Right kidney (tissue), 9 donors: ENCODE results near the gene PM20D1.
"Not testable (repeated sequence)": the region's sequence is repeated elsewhere in the genome, so short reads cannot be mapped to it uniquely, and the experiment has no call there.

ENCODE experiments used
- DNase-seq: peaks from one replicate; pipeline ENCODE4 v3.0.0-alpha.2; 2016
- long read RNA-seq, 8 donors: transcript quantifications; one replicate each; lab custom pipeline, GENCODE V29; 2026

The PM20D1 gene
- long read RNA-seq, donor 1, partial matches to known transcripts: 0 of 1 reads
- long read RNA-seq, donor 1, other reads (novel, unspliced or antisense): 0 of 1 reads
- long read RNA-seq, donor 2: 0 reads
- long read RNA-seq, donor 3: 0 reads
- long read RNA-seq, donor 4: 0 reads
- long read RNA-seq, donor 5, partial matches to known transcripts: 0 of 1 reads
- long read RNA-seq, donor 5, other reads (novel, unspliced or antisense): 0 of 1 reads
- long read RNA-seq, donor 6: 0 reads
- long read RNA-seq, donor 7, partial matches to known transcripts: 0 of 1 reads
- long read RNA-seq, donor 7, other reads (novel, unspliced or antisense): 0 of 1 reads
- long read RNA-seq, donor 8, partial matches to known transcripts: 0 of 1 reads
- long read RNA-seq, donor 8, other reads (novel, unspliced or antisense): 0 of 1 reads

- peak; percentile 58 for DNase-seq
Observed at GRCh38 chr1:205849619-205850355, at the start of gene PM20D1. TSS of gene PM20D1 (minus strand) at chr1:205850132. CDS start at chr1:205850072, 60 bp downstream.

GRCh38 chr1:205896351-205896750, 46.4 kb upstream of the PM20D1 start:
- no peak for DNase-seq

- DNase-seq: not testable (repeated sequence)
Observed at GRCh38 chr1:205894119-205894518, 44.2 kb upstream of the PM20D1 start.

- DNase-seq: not testable (repeated sequence)
Observed at GRCh38 chr1:205892175-205892574, 42.2 kb upstream of the PM20D1 start.

GRCh38 chr1:205891481-205891880, 41.5 kb upstream of the PM20D1 start:
- not testable (repeated sequence) for DNase-seq

GRCh38 chr1:205890631-205891030, 40.7 kb upstream of the PM20D1 start:
- not testable (repeated sequence) for DNase-seq

GRCh38 chr1:205889706-205890105, 39.8 kb upstream of the PM20D1 start:
- DNase-seq: not testable (repeated sequence)

- not testable (repeated sequence) for DNase-seq
Observed at GRCh38 chr1:205889006-205889405, 39.1 kb upstream of the PM20D1 start.

GRCh38 chr1:205883792-205884191, 33.9 kb upstream of the PM20D1 start:
- DNase-seq: no peak

GRCh38 chr1:205880923-205881322, 31.0 kb upstream of the PM20D1 start:
- DNase-seq: no peak

GRCh38 chr1:205879974-205880373, 30.0 kb upstream of the PM20D1 start:
- DNase-seq: no peak

- DNase-seq: no peak
Observed at GRCh38 chr1:205878026-205878425, 28.1 kb upstream of the PM20D1 start.

- not testable (repeated sequence) for DNase-seq
Observed at GRCh38 chr1:205873148-205873547, 23.2 kb upstream of the PM20D1 start.

- no peak for DNase-seq
Observed at GRCh38 chr1:205870236-205870635, 20.3 kb upstream of the PM20D1 start.

- DNase-seq: no peak
Observed at GRCh38 chr1:205861540-205861939, 11.6 kb upstream of the PM20D1 start.

GRCh38 chr1:205858141-205858961, 8.4 kb upstream of the PM20D1 start:
- no peak for DNase-seq

GRCh38 chr1:205857501-205857900, 7.6 kb upstream of the PM20D1 start:
- DNase-seq: not testable (repeated sequence)

GRCh38 chr1:205856433-205856832, 6.5 kb upstream of the PM20D1 start:
- DNase-seq: no peak

- DNase-seq: no peak
Observed at GRCh38 chr1:205852969-205853368, 3.0 kb upstream of the PM20D1 start.

GRCh38 chr1:205851993-205852392, 2.1 kb upstream of the PM20D1 start:
- DNase-seq: no peak

GRCh38 chr1:205843036-205843859, 6.7 kb downstream of the PM20D1 start:
- no peak for DNase-seq

- no peak for DNase-seq
Observed at GRCh38 chr1:205842229-205842628, 7.7 kb downstream of the PM20D1 start.
